Uterus (tissue), 4 donors: Measurements from ENCODE around the gene VTA1. TPM values are rescaled to one million over a fixed set of nuclear protein-coding genes. Genes with fewer than 3 reads are reported as not detected.
A peak's percentile ranks its signal among the peaks of the same experiment; 100 is the strongest.

Experiments used
- DNase-seq, 2 donors: peaks; one replicate each; pipeline ENCODE4 v3.0.0-alpha.2; 2019 to 2020
- H3K27ac ChIP-seq, 2 donors: fragments of 200-600 bp; sonication (generic); 1 replicate in 1 of 2; 2 replicates in 1 of 2; pipeline ENCODE4 v1.5.1; 2016 to 2018
- H3K27me3 ChIP-seq, 2 donors: fragments of 200-600 bp; sonication (generic); one replicate each; pipeline ENCODE4 v1.5.1; 2018 to 2019; ENCODE audit warnings: control low read depth in 1 of 2
- H3K36me3 ChIP-seq, 2 donors: fragments of 200-600 bp; sonication (generic); one replicate each; pipeline ENCODE4 v1.5.1; 2019; ENCODE audit warnings: control low read depth in 1 of 2
- H3K4me1 ChIP-seq, 2 donors: fragments of 200-600 bp; sonication (generic); one replicate each; pipeline ENCODE4 v1.5.1; 2018 to 2019; ENCODE audit warnings: control low read depth in 1 of 2
- H3K4me3 ChIP-seq, 2 donors: fragments of 200-600 bp; sonication (generic); 1 replicate in 1 of 2; 2 replicates in 1 of 2; pipeline ENCODE4 v1.5.1; 2018 to 2019; ENCODE audit warnings: mild to moderate bottlenecking in 1 of 2
- H3K9me3 ChIP-seq, 2 donors: fragments of 200-600 bp; sonication (generic); one replicate each; pipeline ENCODE4 v1.5.1; 2019; ENCODE audit warnings: control low read depth in 1 of 2
- CTCF ChIP-seq, 4 experiments: fragments of 200-600 bp in 2 of 4; fragments of 450-650 bp in 2 of 4; sonication (generic) in 2 of 4; IDR thresholded peaks; one replicate each; pipeline ENCODE4 v1.5.1; 2016 to 2019; ENCODE audit warnings: antibody characterized with exemption in 4 of 4, mild to moderate bottlenecking in 2 of 4, moderate library complexity in 1 of 4
- POLR2A ChIP-seq, 2 donors: fragments of 450-650 bp; IDR thresholded peaks; one replicate each; pipeline ENCODE4 v1.6.1; 2016; ENCODE audit warnings: antibody characterized with exemption in 2 of 2, mild to moderate bottlenecking in 1 of 2, moderate library complexity in 1 of 2
- intact Hi-C: fragments of 100-400 bp; cut with DNase I; formaldehyde crosslinking; loops from one replicate; pipeline ENCODE4 v1.15.1; 2023; ENCODE audit warnings: low total_unique reads
- total RNA-seq, 4 donors: library from RNA; depleted of rRNA in 3 of 4; stranded (reverse); fragments of >200 nt in 3 of 4; gene quantifications; one replicate each; pipeline versions ENCODE4 v1.1.0 to v1.2.4, GENCODE V29; 2014 to 2023
- donor health status: DM: yes; HTN: yes; CAD: no.

Gene VTA1
- total RNA-seq, 4 donors from 2014 or later, result 25.9 to 68.7 (median 38.2) TPM

DNA sequence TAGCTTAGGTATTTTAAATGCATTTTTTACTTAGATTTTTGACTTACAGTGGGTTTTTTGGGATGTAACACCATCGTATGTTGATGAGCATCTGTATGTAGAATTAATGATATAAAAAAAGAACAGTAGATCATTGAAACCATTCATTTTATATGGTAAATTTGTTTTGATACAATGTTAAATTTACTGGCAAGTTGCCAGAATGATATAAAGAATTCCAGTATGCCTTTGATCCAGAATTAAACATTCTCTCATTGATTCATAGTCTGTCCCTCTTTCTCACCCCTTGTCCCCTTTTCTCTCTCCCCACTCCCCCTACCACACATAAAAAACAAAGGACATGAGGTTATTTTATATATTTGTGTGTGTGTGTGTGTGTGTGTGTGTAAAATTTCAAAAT is 45.3 kb downstream of the VTA1 start:
- intact Hi-C loops, result no loop called here
- Histone ChIP-seq H3K27ac (no peak overlapping the region), H3K27me3 (no peaks in the 10 kb centered on the region), H3K4me3 (no peak overlapping the region), H3K4me1 (no peaks in the 10 kb centered on the region), H3K36me3 (no peaks in the 10 kb centered on the region), H3K9me3 (no peaks in the 10 kb centered on the region)
- no peak for DNase-seq
- TF ChIP-seq POLR2A (IDR thresholded peaks at IDR 0.05), result no peak
- TF ChIP-seq CTCF (IDR thresholded peaks at IDR 0.05), result no peak

- intact Hi-C loops, result no loop called here
- no peak for TF ChIP-seq CTCF (IDR thresholded peaks at IDR 0.05)
- no peak for TF ChIP-seq POLR2A (IDR thresholded peaks at IDR 0.05)
- no peaks in the 10 kb centered on the region for H3K9me3 ChIP-seq
- H3K4me3 ChIP-seq, result no peak overlapping the region
- H3K36me3 ChIP-seq, result no peaks in the 10 kb centered on the region
- H3K27me3 ChIP-seq, result no peaks in the 10 kb centered on the region
- H3K27ac ChIP-seq, result no peak overlapping the region
- H3K4me1 ChIP-seq, result no peaks in the 10 kb centered on the region
- DNase-seq, result no peak
These were observed 46.6 kb downstream of the VTA1 start for GRCh38 chr6:142193621-142194020.

DNA sequence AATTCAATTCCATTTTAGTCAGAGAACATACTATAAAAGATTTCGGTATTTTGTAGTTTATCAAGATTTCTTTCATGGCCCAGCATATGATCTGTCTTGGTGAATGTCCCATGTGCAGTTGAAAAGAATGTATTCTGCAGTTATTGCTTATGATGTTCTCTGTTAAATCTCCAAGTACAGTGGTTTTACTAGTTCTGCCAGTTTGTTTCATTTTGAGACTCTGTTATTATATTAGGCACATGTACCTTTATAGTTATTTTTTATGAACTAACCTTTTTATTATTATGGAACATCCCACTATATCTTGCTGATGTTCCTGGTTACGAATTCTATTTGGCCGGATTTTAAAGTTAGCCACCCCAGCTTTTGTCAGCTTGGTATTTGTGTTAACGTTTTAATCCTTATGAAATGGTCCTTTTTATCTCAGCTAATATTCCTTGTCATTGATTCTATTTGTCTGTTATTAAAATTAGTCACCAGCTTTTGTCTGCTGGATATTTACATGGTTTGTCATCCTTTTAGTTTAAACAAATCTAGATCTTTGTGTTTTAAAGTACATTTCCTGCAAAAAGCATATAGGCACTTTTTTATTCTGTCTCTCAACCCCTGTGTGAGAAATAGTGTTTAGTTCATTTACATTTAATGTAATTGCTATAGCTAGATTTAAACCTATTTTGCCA is 48.9 kb downstream of the VTA1 start:
- Histone ChIP-seq H3K9me3 (no peaks in the 10 kb centered on the region), H3K4me3 (no peak overlapping the region), H3K27ac (no peak overlapping the region), H3K27me3 (no peaks in the 10 kb centered on the region), H3K4me1 (no peaks in the 10 kb centered on the region), H3K36me3 (no peaks in the 10 kb centered on the region)
- intact Hi-C loops, result no loop called here
- TF ChIP-seq POLR2A (IDR thresholded peaks at IDR 0.05) (no peak), CTCF (IDR thresholded peaks at IDR 0.05) (no peak)
- DNase-seq, result no peak

GRCh38 chr6:142200846-142201628 is 54.0 kb downstream of the VTA1 start:
- Histone ChIP-seq H3K27me3 (no peaks in the 10 kb centered on the region), H3K27ac (no peak overlapping the region), H3K4me1 (no peaks in the 10 kb centered on the region), H3K4me3 (no peak overlapping the region), H3K9me3 (no peaks in the 10 kb centered on the region), H3K36me3 (no peaks in the 10 kb centered on the region)
- intact Hi-C loops, result no loop called here
- TF ChIP-seq POLR2A (IDR thresholded peaks at IDR 0.05) (no peak), CTCF (IDR thresholded peaks at IDR 0.05) (no peak)
- no peak for DNase-seq

GRCh38 chr6:142207265-142207877 is 60.3 kb downstream of the VTA1 start:
- DNase-seq, result peak in 1 of 2 donors; percentile 26
- Histone ChIP-seq H3K9me3 (no peaks in the 10 kb centered on the region), H3K27me3 (no peaks in the 10 kb centered on the region), H3K4me1 (no peaks in the 10 kb centered on the region), H3K4me3 (no peak overlapping the region), H3K27ac (no peak overlapping the region), H3K36me3 (no peaks in the 10 kb centered on the region)
- intact Hi-C loops, result no loop called here
- TF ChIP-seq CTCF (IDR thresholded peaks at IDR 0.05) (peak; percentile 30 to 66 (median 58)), POLR2A (IDR thresholded peaks at IDR 0.05) (no peak)
